ENCODE data around the gene TEX52. TPM values are rescaled to one million over a fixed set of nuclear protein-coding genes. Genes with fewer than 3 reads are reported as not detected.

Gene TEX52
- total RNA-seq, 3 donors from 2014 or later: not detected

DNA sequence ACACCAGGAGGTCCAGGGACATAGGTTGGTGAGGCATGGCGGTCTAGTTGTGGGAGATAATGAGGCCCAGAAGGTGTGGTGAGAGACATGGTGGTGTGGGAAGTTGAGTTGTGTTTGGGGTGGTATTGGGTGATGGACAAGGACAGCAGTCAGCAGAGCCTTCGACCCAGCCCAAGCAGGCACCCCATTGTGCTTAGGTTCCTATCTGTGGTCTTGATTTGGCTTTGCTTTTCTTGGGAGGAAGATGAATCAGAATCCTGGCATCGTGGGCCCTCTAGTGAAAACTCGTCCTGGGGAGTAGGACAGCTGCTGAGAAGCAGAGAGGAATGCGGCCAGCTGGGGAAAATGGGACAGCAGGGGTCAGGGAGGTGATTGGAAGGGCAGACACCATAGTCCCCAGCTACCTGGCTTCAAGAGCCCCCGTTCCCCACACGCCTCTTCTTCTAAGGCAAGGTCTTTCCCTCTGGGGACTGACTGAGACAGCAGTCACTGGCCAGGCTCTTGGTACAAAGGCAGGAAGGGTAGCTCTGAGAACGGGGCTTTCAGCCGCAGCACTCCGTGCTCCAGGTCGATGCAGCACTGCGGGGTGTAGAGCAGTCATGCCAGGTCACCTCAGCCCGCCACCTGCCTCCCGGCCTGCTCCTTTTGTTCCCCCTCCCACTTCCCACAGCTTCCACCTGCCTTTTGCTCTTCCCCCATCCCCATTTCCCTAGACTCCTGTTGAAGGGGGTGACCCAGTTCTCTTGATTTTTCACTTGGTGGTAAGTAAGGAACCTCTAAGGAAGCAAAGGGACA lies 29.9 kb downstream of the TEX52 start:
- Histone ChIP-seq H3K9me3 (no peaks in the 10 kb centered on the region), H3K4me3 (no peak overlapping the region), H3K4me1 (ENCODE audit: low read depth) (no peaks in the 10 kb centered on the region), H3K36me3 (ENCODE audit: low read depth) (no peaks in the 10 kb centered on the region)
- ATAC-seq (no peak), DNase-seq (no peak)
- intact Hi-C loops (cut with DNase I, micrococcal nuclease): no loop called here
- no peak for TF ChIP-seq CTCF (IDR thresholded peaks at IDR 0.05)

DNA sequence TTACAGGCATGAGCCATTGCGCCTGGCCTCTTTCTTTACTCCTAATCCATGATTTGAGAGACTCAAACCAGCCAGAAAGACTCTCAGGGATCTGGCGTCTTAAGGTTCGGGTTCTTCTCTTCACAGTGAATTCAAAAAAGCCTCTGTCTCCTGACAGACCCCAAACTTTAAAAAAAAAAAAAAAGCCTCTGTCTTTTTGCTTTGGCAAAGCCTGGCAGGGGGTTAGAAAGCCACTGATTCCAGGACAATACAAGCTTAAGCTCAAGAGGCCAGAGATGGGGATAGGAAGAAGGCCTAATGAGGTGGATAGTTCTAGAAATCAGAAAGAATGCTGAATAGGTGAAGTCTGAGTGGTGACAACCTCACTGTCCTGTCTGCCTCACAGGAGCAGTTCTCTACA lies 30.8 kb downstream of the TEX52 start:
- H3K4me1 ChIP-seq (ENCODE audit: low read depth): no peaks in the 10 kb centered on the region
- ATAC-seq (no peak), DNase-seq (no peak)
- H3K4me3 ChIP-seq: no peak overlapping the region
- H3K36me3 ChIP-seq (ENCODE audit: low read depth): no peaks in the 10 kb centered on the region
- TF ChIP-seq CTCF (IDR thresholded peaks at IDR 0.05): no peak
- H3K9me3 ChIP-seq: no peaks in the 10 kb centered on the region
- intact Hi-C loops (cut with DNase I, micrococcal nuclease): no loop called here

GRCh38 chr12:2825132-2825531 lies 31.7 kb downstream of the TEX52 start:
- Histone ChIP-seq H3K4me3 (no peak overlapping the region), H3K4me1 (ENCODE audit: low read depth) (no peaks in the 10 kb centered on the region), H3K9me3 (no peaks in the 10 kb centered on the region), H3K36me3 (ENCODE audit: low read depth) (no peaks in the 10 kb centered on the region)
- no peak for DNase-seq
- no peak for ATAC-seq
- TF ChIP-seq CTCF (IDR thresholded peaks at IDR 0.05): no peak
- intact Hi-C loops (cut with DNase I, micrococcal nuclease): no loop called here

DNA sequence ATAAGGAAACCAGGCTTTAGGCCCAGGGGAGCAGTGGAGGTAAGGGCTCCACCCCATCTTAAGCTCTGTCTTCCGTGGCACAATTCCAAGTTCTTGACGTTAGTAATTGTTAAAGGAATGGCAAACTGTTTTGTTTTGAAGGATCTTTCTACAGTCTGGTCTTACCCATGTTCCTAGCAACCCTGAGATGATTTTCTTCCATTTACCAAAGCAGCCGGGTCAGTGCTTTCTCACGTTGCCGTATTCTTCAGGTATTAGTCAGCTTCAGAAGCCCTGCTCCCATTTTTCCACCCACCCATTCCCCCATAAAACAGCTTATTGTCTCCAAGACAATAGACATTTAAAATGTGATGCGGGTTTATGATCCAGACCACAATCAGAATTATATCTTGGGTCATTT lies 32.3 kb downstream of the TEX52 start:
- Histone ChIP-seq H3K4me1 (ENCODE audit: low read depth) (no peaks in the 10 kb centered on the region), H3K9me3 (no peaks in the 10 kb centered on the region), H3K36me3 (ENCODE audit: low read depth) (no peaks in the 10 kb centered on the region), H3K4me3 (no peak overlapping the region)
- ATAC-seq (no peak), DNase-seq (no peak)
- intact Hi-C loops (cut with DNase I, micrococcal nuclease): no loop called here
- no peak for TF ChIP-seq CTCF (IDR thresholded peaks at IDR 0.05)

DNA sequence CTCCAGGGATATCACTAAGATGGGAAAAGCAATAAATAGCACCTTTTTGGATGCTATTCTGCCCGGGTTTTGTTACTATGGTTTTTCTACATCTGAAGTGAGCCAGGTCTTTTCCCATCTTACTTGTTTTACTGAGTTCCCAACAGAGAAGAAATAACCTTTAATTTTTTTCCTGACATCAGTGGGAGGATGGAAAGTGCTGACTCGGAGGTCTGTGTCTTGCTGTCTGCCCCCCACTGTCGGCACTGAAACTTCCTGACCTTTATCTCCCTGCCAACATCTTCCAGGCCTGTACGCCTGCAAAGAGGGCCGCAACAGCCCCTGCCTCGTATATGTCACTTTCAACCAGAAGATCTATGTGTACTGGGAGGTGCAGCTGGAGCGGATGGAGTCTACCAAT lies 33.4 kb downstream of the TEX52 start:
- ATAC-seq (no peak), DNase-seq (no peak)
- Histone ChIP-seq H3K9me3 (no peaks in the 10 kb centered on the region), H3K4me1 (ENCODE audit: low read depth) (no peaks in the 10 kb centered on the region), H3K4me3 (no peak overlapping the region), H3K36me3 (ENCODE audit: low read depth) (peaks cover 3% of the 10 kb centered on the region)
- intact Hi-C loops (cut with DNase I, micrococcal nuclease): no loop called here
- no peak for TF ChIP-seq CTCF (IDR thresholded peaks at IDR 0.05)

All from mucosa of descending colon (tissue), 3 donors.